Endothelial cell of umbilical vein (primary cell): ENCODE data around the gene TMEM128. TPM values are rescaled to one million over a fixed set of nuclear protein-coding genes. Genes with fewer than 3 reads are reported as not detected.

Experiments
- BruUV-seq: library from RNA; stranded (reverse); fragments of 400-500 nt; replicated peaks from 2 replicates; lab custom pipeline; 2021; lab: Mats Ljungman, UMichigan
- CTCF ChIA-PET: fragments of 300-600, 350-600 bp; sonication (Branson Sonifier 250); formaldehyde crosslinking; loops from one replicate; lab custom pipeline; 2021; ENCODE audit warnings: antibody characterized with exemption, inconsistent platforms; lab: Charles Lee
- POLR2A ChIA-PET: fragments of 300-600, 350-600 bp; sonication (Branson Sonifier 250); formaldehyde crosslinking; loops from one replicate; lab custom pipeline; 2021; ENCODE audit warnings: antibody characterized with exemption, inconsistent platforms; lab: Charles Lee
- DNase-seq: peaks from one replicate; pipeline ENCODE4 v3.0.0-alpha.2; 2011; ENCODE audit warnings: low read depth, low spot score
- FAIRE-seq: peaks from 2 replicates; lab custom pipeline; 2011; peaks lifted over from hg19 to GRCh38; lab: Jason Lieb, UNC
- H2AFZ ChIP-seq: 2 replicates; pipeline ENCODE4 v1.6.0; 2012; ENCODE audit warnings: low read depth, low read length, control low read depth, inconsistent platforms
- H3K27ac ChIP-seq: 2 replicates; pipeline ENCODE4 v1.5.1; 2011; ENCODE audit warnings: low read depth, mild to moderate bottlenecking, control low read depth, low read length, moderate library complexity; ENCODE audit not compliant: insufficient read depth
- H3K27me3 ChIP-seq, 2 experiments: 2 replicates each; pipeline versions ENCODE4 v1.6.0 to v1.6.1; 2011; ENCODE audit warnings: low read length in 2 of 2, mixed read lengths in 1 of 2; ENCODE audit not compliant: control insufficient read depth in 2 of 2, insufficient read depth in 2 of 2
- H3K36me3 ChIP-seq, 2 experiments: 2 replicates in 1 of 2; 3 replicates in 1 of 2; pipeline ENCODE4 v1.5.1; 2011; ENCODE audit warnings: low read length in 2 of 2, mild to moderate bottlenecking in 1 of 2, moderate library complexity in 1 of 2; ENCODE audit not compliant: control insufficient read depth in 2 of 2, insufficient read depth in 2 of 2; ENCODE audit errors: extremely low read depth in 1 of 2
- H3K4me1 ChIP-seq: 3 replicates; pipeline ENCODE4 v1.5.1; 2011; ENCODE audit warnings: mild to moderate bottlenecking, low read length; ENCODE audit not compliant: control insufficient read depth, insufficient read depth; ENCODE audit errors: extremely low read depth
- H3K4me2 ChIP-seq: 2 replicates; pipeline ENCODE4 v1.6.1; 2011; ENCODE audit warnings: low read length, control low read depth, mixed read lengths; ENCODE audit not compliant: insufficient read depth
- H3K4me3 ChIP-seq, 3 experiments: fragments of 200-600 bp in 1 of 3; sonication (generic), shearing (Covaris generic) in 1 of 3; replicated peaks in 1 of 3; 2 replicates each; pipeline ENCODE4 v1.5.1; 2011 to 2016; ENCODE audit warnings: control low read depth in 3 of 3, low read length in 3 of 3, mild to moderate bottlenecking in 2 of 3, inconsistent platforms in 1 of 3, low read depth in 1 of 3, moderate library complexity in 1 of 3; ENCODE audit not compliant: insufficient read depth in 1 of 3
- H3K79me2 ChIP-seq: 2 replicates; pipeline ENCODE4 v1.6.0; 2012; ENCODE audit warnings: low read length, inconsistent platforms; ENCODE audit not compliant: control insufficient read depth, insufficient read depth
- H3K9ac ChIP-seq: replicated peaks from 2 replicates; pipeline ENCODE3; 2011; ENCODE audit warnings: low read length, control low read depth; ENCODE audit not compliant: insufficient read depth; ENCODE audit errors: extremely low read depth
- H3K9me1 ChIP-seq: replicated peaks from 3 replicates; pipeline ENCODE4 v1.6.0; 2011; ENCODE audit warnings: mild to moderate bottlenecking, low read length; ENCODE audit not compliant: control insufficient read depth, insufficient read depth; ENCODE audit errors: extremely low read depth
- H3K9me3 ChIP-seq: replicated peaks from 2 replicates; pipeline ENCODE4 v1.5.1; 2012; ENCODE audit warnings: low read length, inconsistent platforms; ENCODE audit not compliant: control insufficient read depth, insufficient read depth
- H4K20me1 ChIP-seq: replicated peaks from 2 replicates; pipeline ENCODE3; 2011; ENCODE audit warnings: mild to moderate bottlenecking, low read length; ENCODE audit not compliant: control insufficient read depth, insufficient read depth; ENCODE audit errors: extremely low read depth
- EZH2 ChIP-seq: IDR thresholded peaks from 2 replicates; pipeline ENCODE4 v1.6.1; 2012; ENCODE audit warnings: borderline replicate concordance, low read depth, mild to moderate bottlenecking, moderate library complexity, low read length, inconsistent platforms; ENCODE audit not compliant: severe bottlenecking
- FOS ChIP-seq: IDR thresholded peaks from 2 replicates; pipeline ENCODE4 v1.6.1; 2011; ENCODE audit warnings: mild to moderate bottlenecking, low read length, moderate library complexity, borderline replicate concordance; ENCODE audit not compliant: insufficient read depth
- GATA2 ChIP-seq: IDR thresholded peaks from 2 replicates; pipeline ENCODE4 v1.7.0; 2011; ENCODE audit warnings: low read depth, mild to moderate bottlenecking, moderate library complexity, mixed read lengths, low read length; ENCODE audit not compliant: insufficient read length, insufficient read depth
- JUN ChIP-seq: IDR thresholded peaks from 2 replicates; pipeline ENCODE4 v1.6.1; 2011; ENCODE audit warnings: borderline replicate concordance, low read depth; ENCODE audit not compliant: insufficient read length, insufficient read depth
- MYC ChIP-seq: IDR thresholded peaks from one replicate; pipeline ENCODE4 v1.6.1; 2011; ENCODE audit warnings: mild to moderate bottlenecking, low read depth, low read length
- POLR2A ChIP-seq: IDR thresholded peaks from 2 replicates; pipeline ENCODE4 v1.6.1; 2012; ENCODE audit warnings: low read depth, mild to moderate bottlenecking, control low read depth, low read length
- POLR2AphosphoS5 ChIP-seq: IDR thresholded peaks from 2 replicates; pipeline ENCODE4 v1.6.1; 2012; ENCODE audit warnings: low read depth, mild to moderate bottlenecking, control low read depth, low read length, moderate library complexity; ENCODE audit not compliant: insufficient read depth
- dilution Hi-C: fragments of 300-500 bp; cut with MboI; formaldehyde crosslinking; loops from one replicate; pipeline ENCODE4 v1.15.0; 2019; ENCODE audit warnings: low sequenced_read_pairs; ENCODE audit not compliant: extremely low pct_ligation_motif_present
- intact Hi-C: fragments of 100-400 bp; cut with micrococcal nuclease; formaldehyde crosslinking; loops from one replicate; pipeline ENCODE4 v1.10.0; 2022
- polyA plus RNA-seq, 4 experiments: library from polyadenylated mRNA; depleted of rRNA in 3 of 4; stranded (reverse) in 3 of 4; unstranded in 1 of 4; fragments of >200 nt; gene quantifications; 2 replicates each; pipeline versions ENCODE4 v1.2.1 to v1.2.3, GENCODE V29; 2011 to 2012; ENCODE audit warnings: missing spikeins in 1 of 4
- total RNA-seq: library from RNA; stranded (reverse); gene quantifications from 2 replicates; pipeline ENCODE4 v1.2.3, GENCODE V29; 2021
- TF ChIP-seq, protein P1 (sequence below): IDR thresholded peaks from 2 replicates; pipeline ENCODE4 v1.6.1; 2011; ENCODE audit not compliant: insufficient read depth, insufficient read length
- TF ChIP-seq, protein P2 (sequence below), 2 donors: IDR thresholded peaks; 1 replicate in 1 of 2; 2 replicates in 1 of 2; pipeline ENCODE4 v1.5.1; 2011; ENCODE audit warnings: low read length in 2 of 2, mild to moderate bottlenecking in 2 of 2, moderate library complexity in 2 of 2, control low read depth in 1 of 2, inconsistent platforms in 1 of 2, low read depth in 1 of 2; ENCODE audit not compliant: insufficient read depth in 1 of 2; ENCODE audit errors: extremely low read depth in 1 of 2

The TMEM128 gene
- total and polyA plus RNA-seq, 2 donors (not counting 3 experiments of a cell fraction or from before 2014, with no cell fraction given): 11.5 to 23.8 TPM

DNA sequence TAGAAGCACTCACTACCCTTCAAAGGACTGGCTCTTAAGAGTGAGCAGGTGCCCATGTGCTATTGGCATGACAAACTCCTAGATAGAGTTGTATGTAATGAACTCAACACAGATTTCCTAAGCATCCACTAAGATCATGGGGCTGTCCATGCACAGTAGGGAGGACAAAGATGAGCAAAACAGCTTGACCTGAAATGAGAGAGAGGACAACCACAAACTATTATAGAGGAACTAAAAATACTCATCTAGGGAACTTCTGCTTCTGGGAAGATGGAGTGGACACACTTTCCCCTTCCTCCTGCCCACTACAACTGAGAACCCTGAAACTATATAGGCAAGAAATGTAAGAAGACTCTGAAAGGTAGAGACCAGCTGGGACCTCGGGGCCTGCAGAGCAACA lies 20.8 kb upstream of the TMEM128 start:
- no peaks in the 10 kb centered on the region for H4K20me1 ChIP-seq
- dilution Hi-C loops: no loop called here
- H3K4me3 ChIP-seq: no peak overlapping the region
- no TSS peak for BruUV-seq
- H3K36me3 ChIP-seq: peaks cover 0 to 6% of the 10 kb centered on the region in 2 experiments
- no peaks in the 10 kb centered on the region for H3K79me2 ChIP-seq
- H3K27me3 ChIP-seq: no peaks in the 10 kb centered on the region
- H3K4me2 ChIP-seq: no peak overlapping the region
- CTCF ChIA-PET: interaction anchor here (1.3 to 2.2 kb wide), 3 partner anchors 9 to 66 kb away, joined by 4 to 5 read pairs (median 4); partner anchors contain the start of genes LYAR and ZBTB49
- peaks cover 25% of the 10 kb centered on the region for H3K4me1 ChIP-seq
- H3K9ac ChIP-seq: no peak overlapping the region
- intact Hi-C loops: no loop called here
- POLR2A ChIA-PET: no interaction called here
- no peaks in the 10 kb centered on the region for H3K9me1 ChIP-seq
- no peak for TF ChIP-seq MYC
- TF ChIP-seq JUN: no peak
- TF ChIP-seq, protein P1, sequence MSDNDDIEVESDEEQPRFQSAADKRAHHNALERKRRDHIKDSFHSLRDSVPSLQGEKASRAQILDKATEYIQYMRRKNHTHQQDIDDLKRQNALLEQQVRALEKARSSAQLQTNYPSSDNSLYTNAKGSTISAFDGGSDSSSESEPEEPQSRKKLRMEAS: no peak
- TF ChIP-seq GATA2: no peak
- no peak for TF ChIP-seq FOS
- no peak for TF ChIP-seq EZH2
- TF ChIP-seq POLR2A: no peak
- TF ChIP-seq, protein P2, sequence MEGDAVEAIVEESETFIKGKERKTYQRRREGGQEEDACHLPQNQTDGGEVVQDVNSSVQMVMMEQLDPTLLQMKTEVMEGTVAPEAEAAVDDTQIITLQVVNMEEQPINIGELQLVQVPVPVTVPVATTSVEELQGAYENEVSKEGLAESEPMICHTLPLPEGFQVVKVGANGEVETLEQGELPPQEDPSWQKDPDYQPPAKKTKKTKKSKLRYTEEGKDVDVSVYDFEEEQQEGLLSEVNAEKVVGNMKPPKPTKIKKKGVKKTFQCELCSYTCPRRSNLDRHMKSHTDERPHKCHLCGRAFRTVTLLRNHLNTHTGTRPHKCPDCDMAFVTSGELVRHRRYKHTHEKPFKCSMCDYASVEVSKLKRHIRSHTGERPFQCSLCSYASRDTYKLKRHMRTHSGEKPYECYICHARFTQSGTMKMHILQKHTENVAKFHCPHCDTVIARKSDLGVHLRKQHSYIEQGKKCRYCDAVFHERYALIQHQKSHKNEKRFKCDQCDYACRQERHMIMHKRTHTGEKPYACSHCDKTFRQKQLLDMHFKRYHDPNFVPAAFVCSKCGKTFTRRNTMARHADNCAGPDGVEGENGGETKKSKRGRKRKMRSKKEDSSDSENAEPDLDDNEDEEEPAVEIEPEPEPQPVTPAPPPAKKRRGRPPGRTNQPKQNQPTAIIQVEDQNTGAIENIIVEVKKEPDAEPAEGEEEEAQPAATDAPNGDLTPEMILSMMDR (IDR thresholded peaks at IDR 0.05; ENCODE audit: extremely low read depth in 1 of 2, insufficient read depth in 1 of 2, low read depth in 1 of 2, low read length in 2 of 2): no peak
- no peak for TF ChIP-seq POLR2AphosphoS5
- H2AFZ ChIP-seq: no peak overlapping the region
- H3K27ac ChIP-seq: no peak overlapping the region
- H3K9me3 ChIP-seq: no peaks in the 10 kb centered on the region
- FAIRE-seq (no peak), DNase-seq (no peak)
